NCI-H226 (cell line): ENCODE results near the gene COG6.

Source experiments
- DNase-seq: peaks from one replicate; pipeline ENCODE4 v3.0.0-alpha.2; 2015

Gene COG6

DNA sequence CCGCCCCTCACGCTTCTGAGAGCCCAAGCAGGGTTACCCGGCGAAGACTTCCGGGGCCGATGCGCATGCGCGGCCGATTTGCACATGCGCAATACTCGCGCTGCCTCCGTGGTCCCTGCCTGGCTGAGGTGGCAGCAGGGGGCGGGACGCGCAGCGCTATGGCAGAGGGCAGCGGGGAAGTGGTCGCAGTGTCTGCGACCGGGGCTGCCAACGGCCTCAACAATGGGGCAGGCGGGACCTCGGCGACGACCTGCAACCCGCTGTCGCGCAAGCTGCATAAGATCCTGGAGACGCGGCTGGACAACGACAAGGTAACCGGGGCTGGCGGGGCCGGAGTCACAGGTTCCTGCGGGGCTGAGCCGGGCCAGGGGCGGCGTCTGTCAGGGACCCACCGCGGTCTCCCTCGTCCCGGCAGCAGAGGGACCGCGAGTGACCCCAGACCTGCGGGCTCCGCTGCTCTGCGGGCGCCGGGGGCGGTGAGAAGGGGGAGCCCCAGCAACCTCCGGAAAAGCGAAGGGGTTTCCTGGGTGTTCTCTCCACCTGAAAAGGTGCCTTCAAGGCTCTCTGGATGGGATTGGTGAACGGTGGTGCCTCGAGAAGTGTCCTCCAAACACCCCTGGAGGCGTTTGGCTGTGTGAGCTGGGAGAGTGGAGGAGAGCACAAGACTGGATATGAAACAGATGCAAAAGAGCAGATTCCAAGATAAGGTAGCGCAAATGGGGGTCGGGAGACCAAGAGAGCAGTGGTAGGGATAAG lies at the start of gene COG6:
Gene COG6, plus strand, starts transcription at position 94 of the 756 bp plus-strand sequence. Its CDS starts 65 bp downstream, at position 159.
- DNase-seq = peak; percentile 67

DNA sequence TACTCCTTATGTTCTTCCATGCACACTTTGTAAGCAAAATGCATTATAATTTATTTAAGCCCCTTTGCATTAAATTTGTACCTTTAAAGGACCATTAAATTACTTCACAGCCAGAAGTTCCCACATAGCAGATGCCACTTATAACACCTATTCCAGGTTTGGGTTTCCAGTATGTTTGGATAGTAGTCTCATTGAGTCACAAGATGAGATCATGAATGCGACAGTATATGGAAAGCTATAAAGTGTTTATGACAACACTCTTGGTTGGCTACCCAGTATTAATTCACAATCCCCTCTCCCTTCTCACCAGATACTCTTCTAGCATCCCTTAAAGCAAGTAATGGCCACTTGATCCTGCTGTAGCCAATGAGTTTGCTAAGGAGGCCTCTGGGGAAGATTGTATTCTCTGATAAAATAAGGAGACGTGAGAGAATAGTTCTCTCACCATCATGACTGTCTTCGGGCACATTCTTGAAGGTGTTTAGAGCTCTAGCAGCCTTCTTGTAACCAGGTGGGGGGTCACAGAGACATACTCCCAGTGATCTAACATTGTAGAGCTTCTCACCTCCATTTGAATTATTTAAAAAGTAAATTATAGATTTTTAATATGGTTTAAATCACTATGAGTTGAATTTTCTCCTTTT lies 49.7 kb upstream of the COG6 start:
- DNase-seq = no peak

DNA sequence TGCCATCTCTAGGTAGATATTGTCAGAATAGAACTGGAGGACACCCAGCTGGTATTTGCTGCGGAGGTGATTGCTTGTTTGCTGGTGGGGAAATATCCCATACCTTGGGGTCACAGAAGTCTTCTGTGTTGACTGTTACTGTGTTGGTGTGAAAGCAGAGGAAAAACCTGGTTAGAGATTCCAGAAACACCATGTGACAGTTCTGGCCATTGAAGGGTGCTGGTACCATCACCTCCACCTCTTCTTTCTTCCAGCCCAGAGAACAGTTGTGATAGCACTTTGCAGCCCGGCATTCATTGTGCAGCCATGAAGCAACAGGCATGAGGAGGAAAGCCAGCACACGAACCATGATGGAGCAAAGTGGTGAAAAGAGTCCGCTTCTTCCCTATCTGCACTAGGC lies 47.6 kb upstream of the COG6 start:
- no peak for DNase-seq

DNA sequence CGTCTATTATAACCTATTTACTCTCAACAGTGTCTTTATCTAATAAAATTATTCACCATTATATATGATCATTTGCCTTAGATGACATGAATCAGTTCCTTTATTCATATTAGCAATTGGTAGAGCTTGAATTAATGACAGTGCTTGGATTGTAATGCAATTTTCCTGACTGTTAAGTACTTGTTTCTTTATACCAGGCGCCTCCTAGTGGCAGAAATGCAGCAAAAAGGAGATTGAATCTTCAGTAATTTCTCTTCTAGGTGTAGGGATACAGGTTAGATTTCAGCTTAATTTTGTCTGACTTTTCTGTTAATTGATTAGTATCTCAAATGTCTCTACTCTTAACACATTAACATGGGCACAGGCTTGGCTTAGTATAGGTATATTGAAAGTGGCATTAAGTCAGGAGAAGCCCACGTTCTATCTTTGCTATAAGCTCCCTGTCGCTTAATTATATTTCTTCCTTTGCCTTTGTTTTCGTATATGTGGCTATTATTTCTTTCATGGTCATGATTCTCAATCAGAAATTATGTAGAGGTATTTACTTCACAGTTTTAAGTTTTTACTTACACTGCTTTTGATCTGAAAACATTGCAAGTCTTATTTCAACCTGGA lies 43.3 kb upstream of the COG6 start:
- peak; percentile 46 for DNase-seq

DNA sequence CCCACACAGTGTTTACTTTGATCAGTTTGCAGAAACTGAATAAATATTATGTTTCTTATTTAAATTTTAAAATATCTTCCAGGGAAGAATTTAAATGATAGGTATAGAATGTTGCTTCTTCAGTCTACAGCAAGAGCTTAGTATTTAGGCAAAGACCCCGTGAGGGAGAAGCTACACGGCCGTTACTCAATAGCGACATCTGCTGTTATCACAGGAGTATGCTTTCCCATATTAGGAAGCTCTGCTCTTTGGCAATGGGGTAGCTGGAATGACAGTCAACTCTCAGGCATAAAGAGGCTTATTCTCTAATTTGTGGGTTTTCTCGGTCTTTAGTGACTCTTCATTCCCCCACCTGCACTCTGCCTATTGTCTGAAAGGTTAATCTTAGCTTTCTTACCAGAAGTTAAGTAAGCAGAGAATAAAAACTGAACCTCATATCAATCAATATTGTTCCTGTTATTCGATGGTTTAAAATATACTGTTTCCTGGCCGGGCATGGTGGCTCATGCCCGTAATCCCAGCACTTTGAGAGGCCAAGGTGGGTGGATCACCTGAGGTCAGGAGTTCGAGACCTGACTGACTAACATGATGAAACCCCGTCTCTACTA lies 39.3 kb upstream of the COG6 start:
- no peak for DNase-seq

DNA sequence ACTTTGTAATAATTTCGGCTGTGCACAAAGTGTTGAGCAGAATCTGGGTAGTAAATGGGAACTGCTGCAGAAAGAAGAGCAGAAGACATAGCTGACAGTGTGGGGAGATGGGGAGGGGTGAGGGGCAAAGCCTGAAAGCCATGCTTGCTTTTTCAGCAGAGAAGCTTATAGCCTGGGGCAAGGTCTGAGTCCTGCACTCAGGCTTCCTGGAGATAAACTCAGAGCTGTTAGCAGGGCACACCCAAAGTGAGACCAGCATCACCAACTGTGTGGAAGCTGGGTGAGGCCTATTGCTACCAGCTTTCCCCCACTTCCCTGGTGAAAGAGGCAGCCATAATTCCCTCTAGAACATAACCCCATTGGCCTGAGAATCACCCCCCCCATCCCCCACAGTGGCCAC lies 36.9 kb upstream of the COG6 start:
- peak; percentile 38 for DNase-seq

DNA sequence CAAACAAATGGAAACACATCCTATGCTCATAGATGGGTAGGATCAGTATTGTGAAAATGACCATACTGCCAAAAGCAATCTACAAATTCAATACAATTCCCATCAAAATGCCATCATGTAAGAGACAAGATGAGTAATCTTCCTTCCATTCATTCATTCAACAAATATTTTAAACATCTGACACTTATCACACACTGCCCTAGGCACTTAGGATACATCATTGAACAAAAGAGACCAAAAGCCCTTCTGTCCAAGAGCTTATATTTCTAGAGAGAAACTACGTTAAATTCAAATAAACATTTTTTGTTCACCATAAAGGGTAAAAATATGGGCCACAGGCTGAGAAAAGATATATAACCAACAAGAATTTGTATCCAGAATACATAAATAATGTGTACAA lies 32.0 kb upstream of the COG6 start:
- DNase-seq = no peak

DNA sequence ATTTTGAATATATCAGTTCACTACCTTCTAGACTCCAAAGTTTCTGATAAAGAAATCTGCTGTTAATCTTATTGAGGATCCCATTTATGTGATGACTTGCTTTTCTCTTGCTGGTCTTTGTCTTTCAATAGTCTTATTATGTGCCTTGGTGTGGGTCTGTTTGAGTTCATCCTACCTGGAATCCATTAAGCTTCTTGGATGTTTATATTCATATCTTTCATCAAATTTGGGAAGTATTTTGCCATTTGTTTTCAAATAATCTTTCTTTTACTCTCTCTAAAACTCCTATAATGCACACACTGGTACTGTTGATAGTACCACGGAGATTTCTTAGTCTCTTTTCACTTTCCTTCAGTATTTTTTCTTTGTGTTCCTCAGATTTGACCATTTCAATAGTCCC lies 24.2 kb upstream of the COG6 start:
- no peak for DNase-seq

DNA sequence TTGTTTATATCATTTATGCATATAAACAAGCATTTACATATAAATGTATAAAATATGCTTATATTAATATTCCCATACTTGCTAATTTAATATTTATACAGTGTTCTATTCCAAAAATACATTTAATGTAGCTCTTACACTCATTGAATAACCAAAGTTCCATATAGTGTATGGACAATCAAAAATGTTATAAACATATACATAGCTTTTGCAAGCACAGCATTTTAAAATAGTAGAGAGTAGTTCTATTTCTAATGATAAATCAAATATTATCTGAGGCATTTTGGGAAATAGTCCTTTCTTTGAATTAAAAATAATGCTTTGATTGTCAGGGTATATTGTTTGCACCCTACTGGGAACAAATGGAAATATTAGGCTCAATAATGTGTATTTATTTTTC lies 22.5 kb upstream of the COG6 start:
- DNase-seq = no peak

DNA sequence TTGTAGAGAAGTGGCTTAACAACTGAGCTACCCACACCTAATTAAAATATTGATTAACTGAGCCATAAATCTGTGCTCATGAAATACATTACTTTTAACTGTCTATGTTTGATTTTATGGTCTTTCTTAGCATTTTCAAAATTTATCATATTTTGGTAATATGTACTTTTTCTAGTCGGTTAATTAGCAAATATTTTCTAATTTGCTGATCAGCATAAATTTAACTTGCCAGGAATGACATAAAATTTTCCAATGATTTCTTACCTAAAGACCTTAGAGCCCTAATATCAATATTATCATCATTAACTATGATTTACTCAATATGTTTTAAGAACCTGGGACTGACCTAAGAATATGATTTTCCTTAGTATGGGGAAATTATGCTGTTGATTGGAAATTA lies 19.9 kb upstream of the COG6 start:
- DNase-seq = no peak

DNA sequence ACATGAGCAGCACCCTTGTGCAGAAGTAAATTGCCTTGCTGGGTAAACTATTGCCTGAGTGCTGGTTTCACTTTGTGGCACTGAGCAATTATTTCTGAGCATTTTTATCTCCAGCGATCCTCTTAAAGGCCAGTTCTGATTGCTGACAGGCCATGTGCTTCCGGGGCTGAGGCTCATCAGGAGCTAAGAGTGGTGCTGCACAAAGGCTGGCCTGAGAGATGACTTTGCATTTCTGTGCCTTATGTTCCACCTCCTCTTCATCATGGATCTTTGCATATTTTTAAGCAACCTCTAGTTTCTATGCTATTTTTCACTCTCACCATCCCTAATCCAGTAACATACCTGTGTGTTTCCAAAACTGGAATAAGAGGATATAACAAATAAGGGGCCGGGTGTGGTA lies 17.6 kb upstream of the COG6 start:
- DNase-seq = no peak

DNA sequence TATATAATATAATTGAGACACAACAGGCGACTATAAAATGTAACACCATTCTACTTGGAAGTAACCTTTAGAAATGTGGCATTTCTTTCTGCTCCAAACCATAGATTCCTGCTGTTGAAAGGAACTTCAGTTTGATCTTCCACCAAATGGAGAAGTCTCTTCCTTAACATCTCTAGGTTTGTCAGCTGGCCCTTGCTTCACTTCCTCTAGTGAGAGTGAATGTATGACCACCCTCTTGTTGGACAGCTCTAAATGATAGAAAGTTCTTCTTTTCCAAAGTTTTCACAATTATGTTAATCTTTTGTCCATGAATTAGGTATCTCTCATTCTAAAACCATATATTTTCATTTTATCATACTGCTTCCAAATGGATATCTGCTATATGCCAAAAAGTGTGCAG lies 13.8 kb upstream of the COG6 start:
- no peak for DNase-seq

DNA sequence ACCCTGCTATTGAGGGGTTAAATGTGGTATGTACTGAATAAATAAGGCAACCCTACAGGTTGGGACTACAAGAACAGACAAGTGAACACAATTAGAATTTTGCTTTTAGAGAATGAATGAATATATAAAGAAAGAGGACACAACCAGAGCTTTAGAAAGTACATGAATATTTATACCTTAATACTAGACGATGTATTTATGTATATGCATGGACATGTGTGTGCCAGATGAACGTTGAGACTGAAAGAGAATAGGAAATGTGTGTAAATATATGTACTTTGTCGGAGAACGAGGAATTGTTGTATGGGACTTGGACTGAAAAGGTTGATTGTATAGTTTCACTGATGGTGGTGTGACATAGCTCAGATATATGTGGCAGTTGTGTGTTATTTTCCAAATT lies 9.3 kb upstream of the COG6 start:
- DNase-seq = no peak

DNA sequence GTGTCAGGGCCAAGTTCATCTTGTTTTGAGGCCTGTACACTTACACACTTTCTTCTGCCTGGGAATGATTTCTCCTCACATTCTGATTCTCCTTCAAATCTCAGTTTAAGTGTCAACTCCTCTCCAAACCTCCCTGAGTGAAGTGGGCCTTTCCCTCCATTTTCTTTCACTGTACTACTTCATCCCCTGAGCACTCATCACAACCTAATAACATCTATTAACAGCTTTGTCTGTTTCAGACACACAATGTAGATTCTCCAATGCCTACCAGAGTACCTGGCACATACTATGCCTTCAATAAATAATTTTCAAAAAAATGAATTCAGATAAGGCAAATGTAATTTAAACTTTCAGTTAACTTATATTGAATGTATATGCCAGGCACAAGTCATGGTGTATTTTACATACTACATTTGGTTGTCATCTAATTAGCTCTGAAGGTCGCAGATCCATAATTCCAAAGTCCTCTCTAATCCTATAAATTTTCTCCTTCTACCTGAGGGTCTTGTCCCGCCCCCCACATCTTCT lies 357 bp upstream of the COG6 start:
- no peak for DNase-seq

DNA sequence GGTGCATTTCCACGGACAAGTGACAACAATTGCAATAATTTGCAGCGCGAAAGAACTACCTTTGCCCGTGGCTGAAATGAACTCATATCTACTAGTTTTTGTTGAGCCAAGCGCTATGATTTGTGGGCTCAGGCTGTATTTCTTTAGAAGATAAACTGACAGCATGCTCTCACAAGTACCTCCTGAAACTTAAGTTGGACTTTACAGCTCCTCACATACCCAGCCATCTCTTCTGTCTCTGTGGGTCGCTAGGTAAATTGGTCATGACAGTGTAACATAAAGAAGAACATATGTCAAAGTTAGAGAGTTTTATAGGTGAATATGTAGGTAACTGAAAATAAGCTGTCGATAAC lies 839 bp downstream of the COG6 start:
- no peak for DNase-seq

DNA sequence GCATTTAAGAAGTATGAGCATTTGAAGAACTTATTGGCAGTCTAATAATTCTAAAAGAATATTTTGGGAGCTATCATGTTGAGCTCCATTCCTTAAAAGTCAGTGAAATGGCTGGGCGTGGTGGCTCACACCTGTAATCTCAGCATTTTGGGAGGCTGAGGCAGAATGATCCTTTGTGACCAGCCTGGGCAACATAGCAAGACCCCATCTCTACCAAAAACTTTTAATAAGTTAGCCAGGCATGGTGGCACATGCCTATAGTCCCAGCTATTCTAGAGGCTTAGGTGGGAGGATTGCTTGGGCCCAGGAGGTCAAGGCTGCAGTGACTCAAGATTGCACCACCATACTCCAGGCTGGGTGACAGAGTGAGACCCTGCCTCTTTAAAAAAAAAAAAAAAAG lies 8.0 kb downstream of the COG6 start:
- DNase-seq = no peak

DNA sequence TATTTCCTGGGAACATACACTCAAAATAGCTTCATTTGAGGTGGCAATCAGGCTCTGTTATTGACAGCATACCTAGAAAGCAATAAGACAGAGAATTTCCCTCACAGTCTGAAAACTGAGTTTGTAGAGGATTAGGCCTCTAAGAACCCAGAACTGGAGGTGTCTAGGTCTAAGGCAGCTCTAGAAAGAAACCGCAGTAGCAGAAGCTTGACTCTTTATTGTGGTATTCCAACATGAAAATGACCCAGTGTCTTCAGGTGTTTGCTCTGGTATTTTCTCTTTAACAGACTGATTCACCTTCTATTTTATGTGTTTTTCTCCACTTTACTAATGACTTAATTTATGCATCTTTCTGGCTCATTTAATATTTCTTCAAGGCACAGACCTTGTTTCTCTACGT lies 8.5 kb downstream of the COG6 start:
- DNase-seq = no peak

DNA sequence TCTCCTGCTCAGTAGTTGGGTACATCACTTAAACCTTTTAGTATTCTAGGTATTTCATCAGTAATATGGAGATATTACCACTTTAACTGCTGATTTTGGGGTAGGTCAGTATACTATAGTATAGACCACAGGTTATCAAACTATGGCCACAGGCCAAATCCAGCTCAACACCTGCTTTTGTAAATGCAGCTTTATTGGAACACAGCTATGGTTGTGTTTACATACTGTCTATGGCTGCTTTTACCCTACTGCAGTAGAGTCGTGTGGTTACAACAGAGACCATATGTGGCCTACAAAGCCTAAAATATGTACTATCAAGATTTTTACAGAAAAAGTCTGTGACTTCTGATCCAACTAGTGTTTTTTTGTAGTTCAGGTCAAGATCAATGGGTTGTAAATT lies 10.3 kb downstream of the COG6 start:
- DNase-seq = no peak

DNA sequence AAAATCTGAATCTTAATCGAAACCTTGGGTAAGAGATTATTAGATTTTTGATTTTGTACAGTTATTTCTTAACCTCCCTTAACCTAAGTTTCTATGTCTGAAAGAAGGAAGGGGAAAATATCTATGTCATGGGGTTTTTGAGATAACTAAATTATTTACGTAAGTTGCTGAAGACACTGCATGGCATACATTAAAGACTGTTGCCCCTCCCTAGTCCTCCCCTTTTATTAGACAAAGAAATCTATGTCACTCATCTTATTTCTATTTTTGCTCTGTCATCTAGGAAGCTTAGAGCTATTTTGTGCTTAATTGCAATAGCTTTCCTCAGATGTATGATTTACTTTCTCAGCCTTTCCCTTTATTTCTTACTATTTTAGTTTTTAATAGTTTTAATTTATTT lies 15.0 kb downstream of the COG6 start:
- no peak for DNase-seq

DNA sequence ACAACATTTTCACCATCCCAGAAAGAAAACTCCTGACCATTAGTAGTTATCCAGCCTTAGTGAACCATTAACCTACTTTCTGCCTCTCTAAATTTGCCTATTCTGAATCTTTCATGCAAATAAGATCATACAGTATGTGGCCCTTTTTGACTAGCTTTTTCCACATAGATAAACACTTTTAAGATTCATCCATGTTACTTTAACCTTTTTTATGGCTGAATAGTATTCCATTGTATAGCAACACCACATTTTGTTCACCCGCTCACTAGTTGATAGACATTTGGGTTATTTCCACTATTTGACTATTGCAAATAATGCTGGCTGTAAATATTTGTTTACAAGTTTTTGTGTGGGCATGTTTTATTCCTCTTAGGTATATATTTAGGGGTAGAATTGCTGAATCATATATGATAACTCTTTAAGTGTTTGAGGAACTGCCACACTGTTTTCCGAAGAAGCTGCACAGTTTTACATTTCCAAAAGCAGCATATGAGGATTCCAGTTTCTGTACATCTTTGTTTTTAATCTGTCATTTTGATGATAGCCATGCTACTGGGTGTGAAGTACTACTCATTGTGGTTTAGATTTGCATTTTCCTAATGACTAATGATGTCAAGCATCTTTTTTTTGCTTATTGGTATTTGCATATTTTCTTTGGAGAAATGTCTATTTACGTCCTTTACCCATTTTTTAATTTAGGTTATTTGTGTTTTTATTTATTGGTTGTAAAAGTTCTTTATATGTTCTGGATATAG lies 17.1 kb downstream of the COG6 start:
- DNase-seq = no peak

DNA sequence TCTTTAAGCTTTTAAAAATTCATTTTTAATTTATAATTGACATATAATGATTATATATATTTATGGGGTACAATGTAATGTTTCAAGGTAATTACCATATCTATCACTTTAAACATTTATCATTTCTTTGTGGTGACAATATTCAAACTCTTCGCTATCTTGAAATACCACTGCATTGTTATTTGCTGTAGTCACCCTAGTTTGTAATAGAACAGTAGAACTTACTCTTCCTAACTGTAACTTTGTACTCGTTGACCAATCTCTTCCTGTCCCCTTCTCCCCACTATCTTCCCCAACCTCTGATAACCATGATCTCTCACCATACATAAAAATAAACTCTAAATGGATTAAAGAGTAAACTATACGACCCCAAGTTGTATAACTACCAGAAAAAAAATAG lies 20.4 kb downstream of the COG6 start:
- no peak for DNase-seq

DNA sequence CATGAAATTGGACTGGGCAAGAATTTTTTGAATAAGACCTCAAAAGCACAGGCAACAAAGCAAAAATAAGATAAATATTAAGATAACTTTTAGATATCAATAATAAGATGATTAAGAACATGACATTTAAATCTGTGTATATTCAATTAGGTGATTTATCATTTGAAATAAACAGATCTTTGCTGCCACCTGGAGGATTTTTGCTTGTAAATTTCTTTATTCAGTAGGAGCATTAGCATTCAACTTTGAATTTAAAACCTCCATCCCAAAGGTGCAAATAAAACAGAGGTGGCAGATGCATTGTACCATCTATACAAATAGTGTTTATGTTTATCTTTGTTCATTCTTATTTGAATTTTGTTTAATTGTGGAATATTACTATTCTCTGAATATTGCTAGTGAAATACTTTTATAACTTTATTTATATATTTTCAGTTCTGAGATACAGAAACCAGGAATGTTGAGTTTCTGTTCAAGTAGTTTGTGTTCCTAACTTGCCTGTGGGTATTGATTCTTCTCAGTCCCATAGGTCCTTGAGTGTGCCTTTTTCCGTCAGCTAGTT lies 20.9 kb downstream of the COG6 start:
- DNase-seq = peak; percentile 3

DNA sequence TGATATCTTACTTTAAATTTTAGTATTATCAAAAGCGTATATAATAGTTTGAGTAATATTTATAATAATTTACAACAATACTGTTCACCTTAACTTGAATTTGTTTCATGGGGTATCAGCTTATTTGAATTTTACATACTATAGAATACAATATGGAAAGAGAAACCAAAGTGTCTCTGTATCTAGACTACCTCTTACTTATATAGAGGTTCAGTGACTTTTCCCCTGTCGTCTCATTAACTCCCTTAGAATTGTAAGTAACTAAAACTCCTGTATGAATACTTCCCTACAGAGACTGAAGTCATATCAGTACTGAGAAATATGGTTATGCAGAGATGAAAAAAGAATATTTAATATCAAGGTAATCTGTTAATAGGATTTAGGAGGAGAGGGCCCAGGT lies 26.8 kb downstream of the COG6 start:
- no peak for DNase-seq
